Measurements from ENCODE around the gene TNFRSF19.

DNA sequence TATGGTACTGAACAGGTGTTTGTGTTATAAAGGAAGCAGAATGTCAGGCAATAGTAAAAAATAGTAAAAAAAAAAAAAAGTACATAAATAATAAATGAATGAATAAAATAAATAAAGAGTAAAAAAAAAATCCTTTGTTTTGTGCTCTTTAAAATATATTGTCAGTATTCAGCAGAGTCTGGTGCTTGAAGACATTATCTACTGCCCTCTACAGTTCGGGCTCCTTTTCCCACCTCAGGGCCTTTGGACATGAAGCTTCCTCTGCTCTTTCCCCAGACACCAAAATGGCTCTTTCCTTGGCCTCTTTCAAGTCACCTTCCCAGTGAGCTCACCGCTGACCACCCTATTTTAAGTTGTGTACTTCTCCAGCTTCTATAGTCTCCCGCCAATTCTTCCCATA, 137.5 kb downstream of the TNFRSF19 start:
- no peak for TF ChIP-seq ESRRG (CRISPR knock-in tag; IDR thresholded peaks at IDR 0.05)
- TF ChIP-seq, protein P1, sequence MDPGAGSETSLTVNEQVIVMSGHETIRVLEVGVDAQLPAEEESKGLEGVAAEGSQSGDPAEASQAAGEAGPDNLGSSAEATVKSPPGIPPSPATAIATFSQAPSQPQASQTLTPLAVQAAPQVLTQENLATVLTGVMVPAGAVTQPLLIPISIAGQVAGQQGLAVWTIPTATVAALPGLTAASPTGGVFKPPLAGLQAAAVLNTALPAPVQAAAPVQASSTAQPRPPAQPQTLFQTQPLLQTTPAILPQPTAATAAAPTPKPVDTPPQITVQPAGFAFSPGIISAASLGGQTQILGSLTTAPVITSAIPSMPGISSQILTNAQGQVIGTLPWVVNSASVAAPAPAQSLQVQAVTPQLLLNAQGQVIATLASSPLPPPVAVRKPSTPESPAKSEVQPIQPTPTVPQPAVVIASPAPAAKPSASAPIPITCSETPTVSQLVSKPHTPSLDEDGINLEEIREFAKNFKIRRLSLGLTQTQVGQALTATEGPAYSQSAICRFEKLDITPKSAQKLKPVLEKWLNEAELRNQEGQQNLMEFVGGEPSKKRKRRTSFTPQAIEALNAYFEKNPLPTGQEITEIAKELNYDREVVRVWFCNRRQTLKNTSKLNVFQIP (CRISPR knock-in tag; IDR thresholded peaks at IDR 0.05; ENCODE audit: borderline replicate concordance, low read depth), result no peak
- TF ChIP-seq TCF4 (CRISPR knock-in tag; IDR thresholded peaks at IDR 0.05; ENCODE audit: borderline replicate concordance), result no peak
